ENCODE results near the gene MYH11.
"Not testable (repeated sequence)": the region's sequence is repeated elsewhere in the genome, so short reads cannot be mapped to it uniquely, and the experiment has no call there.

Gene MYH11

GRCh38 chr16:15796885-15797284 lies 59.9 kb downstream of the MYH11 start:
- no peak for TF ChIP-seq CTCF (IDR thresholded peaks at IDR 0.05; ENCODE audit: low read depth, low read length)
- no peak overlapping the region for H3K4me3 ChIP-seq (ENCODE audit: low read depth, low read length)
- in situ Hi-C loops (cut with HindIII; ENCODE audit: low sequenced_read_pairs), result no loop called here
- no peak for DNase-seq (ENCODE audit: low read depth, low spot score)

- in situ Hi-C loops (cut with HindIII; ENCODE audit: low sequenced_read_pairs), result no loop called here
- H3K4me3 ChIP-seq (ENCODE audit: low read depth, low read length), result no peak overlapping the region
- TF ChIP-seq CTCF (IDR thresholded peaks at IDR 0.05; ENCODE audit: low read depth, low read length), result no peak
- DNase-seq (ENCODE audit: low read depth, low spot score), result no peak
Measured at GRCh38 chr16:15795615-15796014, 61.2 kb downstream of the MYH11 start.

- no peak for TF ChIP-seq CTCF (IDR thresholded peaks at IDR 0.05; ENCODE audit: low read depth, low read length)
- in situ Hi-C loops (cut with HindIII; ENCODE audit: low sequenced_read_pairs), result no loop called here
- DNase-seq (ENCODE audit: low read depth, low spot score), result no peak
- H3K4me3 ChIP-seq (ENCODE audit: low read depth, low read length), result no peak overlapping the region
Measured at GRCh38 chr16:15792563-15792971, 64.3 kb downstream of the MYH11 start.

- DNase-seq (ENCODE audit: low read depth, low spot score), result no peak
- no peak overlapping the region for H3K4me3 ChIP-seq (ENCODE audit: low read depth, low read length)
- in situ Hi-C loops (cut with HindIII; ENCODE audit: low sequenced_read_pairs), result no loop called here
- TF ChIP-seq CTCF (IDR thresholded peaks at IDR 0.05; ENCODE audit: low read depth, low read length), result no peak
Measured at GRCh38 chr16:15790458-15790857, 66.4 kb downstream of the MYH11 start.

GRCh38 chr16:15789816-15790215 lies 67.0 kb downstream of the MYH11 start:
- H3K4me3 ChIP-seq (ENCODE audit: low read depth, low read length); in situ Hi-C loops (cut with HindIII; ENCODE audit: low sequenced_read_pairs); DNase-seq (ENCODE audit: low read depth, low spot score): not testable (repeated sequence)

- DNase-seq (ENCODE audit: low read depth, low spot score), result no peak
- in situ Hi-C loops (cut with HindIII; ENCODE audit: low sequenced_read_pairs), result no loop called here
- H3K4me3 ChIP-seq (ENCODE audit: low read depth, low read length), result no peak overlapping the region
- TF ChIP-seq CTCF (IDR thresholded peaks at IDR 0.05; ENCODE audit: low read depth, low read length), result no peak
Measured at GRCh38 chr16:15788846-15789239, 68.0 kb downstream of the MYH11 start.

GRCh38 chr16:15786501-15786900 lies 70.3 kb downstream of the MYH11 start:
- in situ Hi-C loops (cut with HindIII; ENCODE audit: low sequenced_read_pairs), result no loop called here
- no peak for TF ChIP-seq CTCF (IDR thresholded peaks at IDR 0.05; ENCODE audit: low read depth, low read length)
- DNase-seq (ENCODE audit: low read depth, low spot score), result no peak
- no peak overlapping the region for H3K4me3 ChIP-seq (ENCODE audit: low read depth, low read length)

Data from astrocyte of the spinal cord (primary cell).